HEK293 (cell line): ENCODE data around the gene DHRS13.
A peak's percentile ranks its signal among the peaks of the same experiment; 100 is the strongest.

ENCODE experiments used
- KLF10 ChIP-seq: fragments of 450-650 bp; IDR thresholded peaks from 2 replicates; pipeline ENCODE4 v1.5.1; 2018; ENCODE audit warnings: missing biosample characterization, mild to moderate bottlenecking, missing genetic modification characterization
- KLF9 ChIP-seq: fragments of 450-650 bp; formaldehyde crosslinking; IDR thresholded peaks from 2 replicates; pipeline ENCODE4 v1.5.1; 2016; ENCODE audit warnings: missing biosample characterization, missing genetic modification characterization, low read depth
- SP2 ChIP-seq: fragments of 450-650 bp; formaldehyde crosslinking; IDR thresholded peaks from 2 replicates; pipeline ENCODE4 v1.5.1; 2016; ENCODE audit warnings: missing biosample characterization, missing genetic modification characterization
- SP3 ChIP-seq: fragments of 450-650 bp; formaldehyde crosslinking; IDR thresholded peaks from 2 replicates; pipeline ENCODE4 v1.5.1; 2016; ENCODE audit warnings: missing biosample characterization, missing genetic modification characterization
- ZNF121 ChIP-seq: fragments of 450-650 bp; formaldehyde crosslinking; IDR thresholded peaks from 2 replicates; pipeline ENCODE4 v1.5.1; 2016; ENCODE audit warnings: missing biosample characterization, missing genetic modification characterization
- ZNF473 ChIP-seq: fragments of 450-650 bp; formaldehyde crosslinking; IDR thresholded peaks from 2 replicates; pipeline ENCODE4 v1.5.1; 2017; ENCODE audit warnings: missing biosample characterization, missing genetic modification characterization
- ZNF549 ChIP-seq: fragments of 450-650 bp; IDR thresholded peaks from 2 replicates; pipeline ENCODE4 v1.5.1; 2018; ENCODE audit warnings: missing biosample characterization, missing genetic modification characterization, mild to moderate bottlenecking, inconsistent platforms, moderate library complexity
- ZNF629 ChIP-seq: fragments of 450-650 bp; formaldehyde crosslinking; IDR thresholded peaks from 2 replicates; pipeline ENCODE4 v1.5.1; 2017; ENCODE audit warnings: missing biosample characterization, missing genetic modification characterization
- ZNF707 ChIP-seq: fragments of 450-650 bp; formaldehyde crosslinking; IDR thresholded peaks from 2 replicates; pipeline ENCODE4 v1.5.1; 2016; ENCODE audit warnings: missing biosample characterization, missing genetic modification characterization
- TF ChIP-seq, protein P1 (sequence below): fragments of 450-650 bp; formaldehyde crosslinking; IDR thresholded peaks from 2 replicates; pipeline ENCODE4 v1.5.1; 2016; ENCODE audit warnings: missing biosample characterization, missing genetic modification characterization
- TF ChIP-seq, protein P2 (sequence below): fragments of 450-650 bp; formaldehyde crosslinking; IDR thresholded peaks from 2 replicates; pipeline ENCODE4 v1.5.1; 2016; ENCODE audit warnings: missing biosample characterization, missing genetic modification characterization
- TF ChIP-seq, protein P3 (sequence below): fragments of 450-650 bp; formaldehyde crosslinking; IDR thresholded peaks from 2 replicates; pipeline ENCODE4 v1.5.1; 2017; ENCODE audit warnings: missing biosample characterization, missing genetic modification characterization

- TF ChIP-seq ZNF121 (tag by site-specific recombination) (no peak), KLF9 (no peak), KLF10 (tag by site-specific recombination) (no peak), ZNF549 (tag by site-specific recombination) (no peak), ZNF629 (no peak), ZNF707 (no peak), SP2 (tag by site-specific recombination) (no peak), ZNF473 (tag by site-specific recombination) (no peak), SP3 (no peak)
- TF ChIP-seq, protein P1, sequence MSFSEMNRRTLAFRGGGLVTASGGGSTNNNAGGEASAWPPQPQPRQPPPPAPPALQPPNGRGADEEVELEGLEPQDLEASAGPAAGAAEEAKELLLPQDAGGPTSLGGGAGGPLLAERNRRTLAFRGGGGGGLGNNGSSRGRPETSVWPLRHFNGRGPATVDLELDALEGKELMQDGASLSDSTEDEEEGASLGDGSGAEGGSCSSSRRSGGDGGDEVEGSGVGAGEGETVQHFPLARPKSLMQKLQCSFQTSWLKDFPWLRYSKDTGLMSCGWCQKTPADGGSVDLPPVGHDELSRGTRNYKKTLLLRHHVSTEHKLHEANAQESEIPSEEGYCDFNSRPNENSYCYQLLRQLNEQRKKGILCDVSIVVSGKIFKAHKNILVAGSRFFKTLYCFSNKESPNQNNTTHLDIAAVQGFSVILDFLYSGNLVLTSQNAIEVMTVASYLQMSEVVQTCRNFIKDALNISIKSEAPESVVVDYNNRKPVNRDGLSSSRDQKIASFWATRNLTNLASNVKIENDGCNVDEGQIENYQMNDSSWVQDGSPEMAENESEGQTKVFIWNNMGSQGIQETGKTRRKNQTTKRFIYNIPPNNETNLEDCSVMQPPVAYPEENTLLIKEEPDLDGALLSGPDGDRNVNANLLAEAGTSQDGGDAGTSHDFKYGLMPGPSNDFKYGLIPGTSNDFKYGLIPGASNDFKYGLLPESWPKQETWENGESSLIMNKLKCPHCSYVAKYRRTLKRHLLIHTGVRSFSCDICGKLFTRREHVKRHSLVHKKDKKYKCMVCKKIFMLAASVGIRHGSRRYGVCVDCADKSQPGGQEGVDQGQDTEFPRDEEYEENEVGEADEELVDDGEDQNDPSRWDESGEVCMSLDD (tag by site-specific recombination): no peak
- TF ChIP-seq, protein P2, sequence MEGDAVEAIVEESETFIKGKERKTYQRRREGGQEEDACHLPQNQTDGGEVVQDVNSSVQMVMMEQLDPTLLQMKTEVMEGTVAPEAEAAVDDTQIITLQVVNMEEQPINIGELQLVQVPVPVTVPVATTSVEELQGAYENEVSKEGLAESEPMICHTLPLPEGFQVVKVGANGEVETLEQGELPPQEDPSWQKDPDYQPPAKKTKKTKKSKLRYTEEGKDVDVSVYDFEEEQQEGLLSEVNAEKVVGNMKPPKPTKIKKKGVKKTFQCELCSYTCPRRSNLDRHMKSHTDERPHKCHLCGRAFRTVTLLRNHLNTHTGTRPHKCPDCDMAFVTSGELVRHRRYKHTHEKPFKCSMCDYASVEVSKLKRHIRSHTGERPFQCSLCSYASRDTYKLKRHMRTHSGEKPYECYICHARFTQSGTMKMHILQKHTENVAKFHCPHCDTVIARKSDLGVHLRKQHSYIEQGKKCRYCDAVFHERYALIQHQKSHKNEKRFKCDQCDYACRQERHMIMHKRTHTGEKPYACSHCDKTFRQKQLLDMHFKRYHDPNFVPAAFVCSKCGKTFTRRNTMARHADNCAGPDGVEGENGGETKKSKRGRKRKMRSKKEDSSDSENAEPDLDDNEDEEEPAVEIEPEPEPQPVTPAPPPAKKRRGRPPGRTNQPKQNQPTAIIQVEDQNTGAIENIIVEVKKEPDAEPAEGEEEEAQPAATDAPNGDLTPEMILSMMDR: peak; percentile 65
- TF ChIP-seq, protein P3, sequence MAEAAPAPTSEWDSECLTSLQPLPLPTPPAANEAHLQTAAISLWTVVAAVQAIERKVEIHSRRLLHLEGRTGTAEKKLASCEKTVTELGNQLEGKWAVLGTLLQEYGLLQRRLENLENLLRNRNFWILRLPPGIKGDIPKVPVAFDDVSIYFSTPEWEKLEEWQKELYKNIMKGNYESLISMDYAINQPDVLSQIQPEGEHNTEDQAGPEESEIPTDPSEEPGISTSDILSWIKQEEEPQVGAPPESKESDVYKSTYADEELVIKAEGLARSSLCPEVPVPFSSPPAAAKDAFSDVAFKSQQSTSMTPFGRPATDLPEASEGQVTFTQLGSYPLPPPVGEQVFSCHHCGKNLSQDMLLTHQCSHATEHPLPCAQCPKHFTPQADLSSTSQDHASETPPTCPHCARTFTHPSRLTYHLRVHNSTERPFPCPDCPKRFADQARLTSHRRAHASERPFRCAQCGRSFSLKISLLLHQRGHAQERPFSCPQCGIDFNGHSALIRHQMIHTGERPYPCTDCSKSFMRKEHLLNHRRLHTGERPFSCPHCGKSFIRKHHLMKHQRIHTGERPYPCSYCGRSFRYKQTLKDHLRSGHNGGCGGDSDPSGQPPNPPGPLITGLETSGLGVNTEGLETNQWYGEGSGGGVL (tag by site-specific recombination): no peak
Observed at GRCh38 chr17:28878981-28879380, 23.9 kb downstream of the DHRS13 start.
